Stimulated activated CD8-positive, alpha-beta memory T cell treated with anti-CD3 and anti-CD28 coated beads, Interleukin-7, amount 100 ng/mL, for 24 hours (primary cell): ENCODE results near the gene FGF14.
"Not testable (repeated sequence)": the region's sequence is repeated elsewhere in the genome, so short reads cannot be mapped to it uniquely, and the experiment has no call there.

Experiments
- DNase-seq: peaks from one replicate; pipeline ENCODE4 v3.0.0-alpha.2; 2020; ENCODE audit warnings: low read depth

FGF14 gene

DNA sequence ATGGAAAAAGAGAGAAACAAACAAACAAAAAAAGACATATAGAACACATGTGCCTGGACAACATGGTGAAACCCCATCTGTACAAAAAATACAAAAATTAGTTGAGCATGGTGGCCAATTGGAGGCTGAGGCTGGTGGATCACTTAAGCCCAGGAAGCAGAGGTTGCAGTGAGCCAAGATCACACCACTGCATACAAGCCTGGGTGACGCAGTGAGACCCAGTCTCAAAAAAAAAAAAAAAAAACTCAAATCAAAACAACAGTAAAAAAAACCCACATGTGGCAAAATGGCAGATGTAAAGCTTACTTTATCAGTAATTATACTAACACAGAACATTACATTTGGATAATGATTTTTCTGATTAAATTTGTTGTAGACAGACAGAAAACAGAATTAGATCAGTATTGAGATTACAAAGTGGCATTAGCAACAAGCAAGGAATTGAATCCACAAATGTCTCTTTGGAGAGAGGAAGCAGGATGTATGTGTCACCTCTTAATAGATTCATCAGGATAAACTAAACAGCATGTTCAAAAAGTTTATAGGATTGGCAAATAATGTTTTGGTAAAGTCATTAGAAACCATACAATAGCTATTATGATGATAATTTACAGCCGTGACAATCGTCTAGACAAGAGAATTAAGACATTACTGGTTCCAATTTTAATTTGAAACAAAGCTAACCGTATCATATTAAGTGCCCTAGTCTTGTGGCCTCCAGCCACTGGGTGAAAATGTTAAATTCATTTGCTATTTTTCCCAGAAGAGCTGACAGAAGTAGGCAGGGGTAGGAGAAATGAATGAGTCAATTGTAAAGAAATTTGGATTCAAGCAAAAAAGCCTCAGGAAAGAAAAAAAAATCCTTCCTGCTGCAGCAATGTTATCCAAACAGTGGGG is 206.0 kb downstream of the FGF14 start:
- DNase-seq = no peak

DNA sequence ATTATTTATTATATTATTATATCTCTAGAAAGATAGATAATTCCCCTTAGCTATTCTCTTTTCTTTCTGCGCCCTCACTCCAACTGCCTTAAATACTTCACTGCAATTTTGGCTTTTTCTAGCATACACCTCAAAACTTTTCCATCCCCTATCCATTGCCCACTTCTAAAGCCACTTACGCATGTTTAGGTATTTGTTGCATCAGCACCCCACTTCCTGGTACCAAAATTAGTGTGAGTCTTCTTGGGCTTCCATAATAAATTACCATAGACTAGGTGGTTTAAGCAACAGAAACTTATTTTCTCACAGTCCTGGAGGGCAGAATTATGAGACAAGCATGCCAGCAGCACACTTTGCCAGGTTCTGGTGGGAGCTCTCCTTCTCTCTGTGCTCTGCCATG is 209.0 kb downstream of the FGF14 start:
- DNase-seq = no peak

DNA sequence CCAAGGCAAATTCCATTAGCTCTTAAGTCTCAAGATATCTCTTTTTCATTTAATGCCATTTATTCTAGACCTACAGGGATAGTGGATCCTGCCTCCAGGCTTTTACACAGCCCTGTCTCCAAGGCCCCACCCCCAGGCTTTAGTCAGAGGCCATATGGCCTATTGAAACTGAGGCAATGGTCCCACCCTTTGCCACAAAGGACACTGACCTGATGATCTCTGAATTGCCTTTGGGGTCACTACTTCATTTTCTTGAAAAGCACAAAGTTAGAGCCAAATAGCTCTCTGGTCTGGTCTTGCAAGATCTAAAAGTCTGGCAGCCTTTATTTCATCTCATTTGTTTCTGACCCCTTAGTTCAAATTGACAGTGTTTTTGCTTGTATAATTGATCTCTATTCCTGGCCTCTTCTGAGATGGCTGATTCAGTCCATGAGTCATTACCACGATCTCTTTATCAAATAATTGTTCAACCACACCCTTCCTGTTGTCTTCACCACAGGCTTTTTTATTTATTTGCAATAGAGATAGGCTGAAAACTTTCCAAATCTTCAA is 209.8 kb downstream of the FGF14 start:
- no peak for DNase-seq

DNA sequence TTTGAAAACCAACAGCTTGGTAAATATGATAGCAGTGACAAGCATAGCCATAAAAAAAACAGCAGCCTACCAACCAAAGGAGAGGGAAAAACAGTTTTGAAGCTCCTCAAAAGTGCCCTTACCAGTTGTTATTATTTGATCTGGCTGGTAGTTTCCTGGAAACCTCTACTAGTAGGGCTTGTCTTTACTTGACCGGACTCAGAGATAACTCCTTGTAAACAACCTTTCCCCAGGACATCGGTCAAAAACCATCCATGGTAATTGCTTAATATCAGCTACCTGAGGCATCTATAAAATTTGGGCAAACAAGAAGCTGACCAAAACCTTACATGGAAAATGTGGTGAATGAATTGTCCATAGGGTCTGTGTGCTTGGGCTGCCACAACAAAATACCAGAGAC is 210.9 kb downstream of the FGF14 start:
- no peak for DNase-seq

DNA sequence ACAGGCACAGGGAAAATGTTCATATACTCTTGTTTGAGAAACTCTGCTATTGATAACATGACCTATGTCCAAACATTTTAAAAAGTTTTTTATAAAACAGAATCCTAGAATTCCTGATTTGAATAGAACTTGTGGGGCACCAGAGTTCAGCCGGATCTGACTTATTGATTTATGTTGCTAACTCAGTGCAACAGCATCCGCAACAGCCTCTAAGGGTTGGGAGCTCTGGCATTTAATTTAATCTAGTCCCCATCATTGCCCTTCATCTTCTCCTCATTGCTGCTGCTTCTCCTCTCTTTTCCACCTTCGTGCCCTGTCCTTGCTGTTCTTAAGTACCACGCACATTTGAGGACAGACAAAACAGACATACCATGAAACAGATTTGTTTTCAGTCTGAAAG is 214.5 kb downstream of the FGF14 start:
- no peak for DNase-seq

DNA sequence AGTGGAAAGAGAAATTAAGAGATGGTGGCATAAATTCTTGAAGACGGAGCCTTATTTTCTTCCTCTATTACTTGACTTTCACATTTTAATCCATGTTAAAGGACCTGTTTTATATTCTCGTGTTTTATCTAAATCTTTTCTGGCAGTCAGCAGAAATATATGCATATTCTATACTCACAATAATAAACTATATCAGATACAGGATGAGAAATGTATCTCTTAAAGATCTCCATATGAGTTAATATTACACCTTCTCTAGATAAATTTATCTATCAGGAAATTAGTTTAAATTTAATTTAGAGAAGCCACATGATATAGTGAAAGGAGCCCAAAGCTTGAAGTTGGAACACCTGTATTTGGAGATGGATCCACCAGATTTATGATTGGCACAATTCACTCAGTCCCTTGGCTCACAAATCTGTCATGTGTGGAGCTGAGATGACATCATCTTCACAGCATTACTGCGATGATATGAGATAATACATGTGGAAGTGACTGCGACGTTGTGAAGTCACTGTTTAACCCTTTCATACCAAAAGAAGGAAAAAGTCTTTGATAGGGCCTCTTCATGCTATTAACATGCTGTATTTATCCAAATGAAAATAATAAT is 216.4 kb downstream of the FGF14 start:
- DNase-seq = no peak

DNA sequence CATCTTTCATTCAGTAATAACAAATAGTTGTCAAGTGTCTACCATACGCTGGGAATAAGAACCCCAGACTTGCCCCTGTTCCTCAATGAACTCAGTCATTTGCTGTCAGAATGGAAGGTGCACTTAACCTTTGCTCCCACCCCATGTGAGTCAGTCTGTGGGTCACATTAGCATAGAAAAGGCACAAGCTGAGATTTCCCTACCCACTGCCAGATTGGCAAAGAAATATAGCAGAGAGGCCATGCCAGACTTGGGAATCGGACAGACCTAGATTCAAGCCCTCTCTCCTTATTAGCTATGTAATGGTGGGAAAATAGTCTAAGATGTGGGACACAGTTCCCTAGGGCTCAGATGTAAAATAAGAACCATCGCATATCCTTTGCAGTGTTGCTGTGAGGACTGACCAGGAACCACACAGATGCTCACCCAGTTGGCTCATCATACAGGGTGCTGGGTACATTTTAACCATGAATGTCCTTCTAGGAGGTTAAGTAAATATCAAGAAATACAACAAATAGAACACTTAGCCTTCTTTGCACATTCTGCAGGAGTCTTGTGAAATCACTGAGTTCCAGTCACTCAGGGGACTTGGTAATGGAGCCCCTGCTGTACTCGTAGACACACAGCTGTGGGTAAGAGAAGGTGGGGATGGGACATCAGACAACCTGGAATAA is 218.2 kb downstream of the FGF14 start:
- DNase-seq = no peak

DNA sequence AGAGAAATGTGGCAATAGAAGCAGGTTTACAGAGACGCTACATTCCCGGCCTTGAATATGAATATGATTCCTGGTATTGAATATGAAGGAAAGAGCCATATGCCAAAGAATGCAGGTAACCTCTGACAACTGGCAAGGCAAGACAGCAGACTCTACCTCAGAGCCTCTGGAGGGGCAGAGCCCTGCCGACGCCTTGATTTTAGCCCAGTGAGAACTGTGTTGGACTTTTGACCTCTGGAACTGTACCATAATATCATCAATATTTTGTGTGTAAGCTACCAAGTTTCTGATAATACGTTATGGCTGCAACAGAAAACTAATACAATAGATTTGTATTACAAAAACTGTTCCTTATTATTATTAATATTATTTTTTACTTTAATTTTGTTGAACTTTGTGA is 219.7 kb downstream of the FGF14 start:
- no peak for DNase-seq

DNA sequence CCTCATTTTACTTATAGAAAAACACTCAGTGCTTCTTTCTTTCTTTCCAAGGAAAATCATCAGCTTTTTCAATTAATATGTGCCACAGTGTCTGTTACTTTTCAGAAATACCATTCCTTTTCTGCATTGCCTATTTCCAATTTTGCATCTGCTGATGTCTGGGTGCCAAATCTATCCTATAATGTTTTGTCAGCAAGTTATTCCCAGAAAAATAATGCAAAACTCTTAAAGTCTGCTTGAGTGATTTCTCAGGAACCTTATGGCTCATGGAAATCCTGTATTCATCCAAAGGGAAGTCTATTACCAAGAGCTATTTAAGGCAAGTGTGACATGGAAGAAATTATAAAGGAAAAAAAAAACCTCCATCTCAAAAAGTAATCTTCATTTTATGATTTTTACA is 224.4 kb downstream of the FGF14 start:
- DNase-seq = no peak

DNA sequence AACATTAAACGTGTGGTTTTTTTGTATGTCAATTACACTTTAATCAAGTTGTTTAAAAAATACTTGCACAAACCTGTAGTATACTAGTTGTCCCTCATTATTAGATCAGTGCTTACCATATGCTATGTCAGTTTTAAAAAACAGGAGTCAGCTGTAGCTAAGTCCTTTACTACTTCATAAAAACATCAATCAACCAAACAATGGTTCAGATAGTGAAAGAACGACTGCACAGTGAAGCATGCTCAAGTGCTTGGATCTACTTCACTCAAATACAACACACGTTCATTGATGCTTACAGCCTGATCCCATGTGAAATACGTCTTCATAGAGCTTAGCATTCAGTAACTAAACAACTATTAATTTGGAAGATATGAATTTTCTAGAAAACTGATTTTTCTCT is 225.0 kb downstream of the FGF14 start:
- no peak for DNase-seq

DNA sequence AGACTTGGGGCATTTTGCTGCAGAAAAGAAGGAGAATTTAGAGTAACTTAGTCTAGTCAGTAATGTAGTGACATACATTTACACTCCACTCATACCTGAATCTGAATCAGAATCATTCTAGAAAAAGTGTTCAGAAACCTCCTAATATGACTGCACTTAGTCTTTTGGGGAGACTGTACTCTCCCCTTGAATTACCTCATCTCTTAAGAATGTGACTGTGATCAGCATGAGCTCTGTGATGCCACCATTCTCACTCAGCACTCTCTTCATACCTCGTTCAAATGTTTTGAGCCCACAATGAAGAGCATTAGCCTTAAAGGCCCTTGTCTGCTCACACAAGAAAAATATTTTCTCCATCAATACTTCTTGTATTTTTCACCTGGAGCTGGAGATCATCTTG is 229.4 kb downstream of the FGF14 start:
- DNase-seq = no peak

DNA sequence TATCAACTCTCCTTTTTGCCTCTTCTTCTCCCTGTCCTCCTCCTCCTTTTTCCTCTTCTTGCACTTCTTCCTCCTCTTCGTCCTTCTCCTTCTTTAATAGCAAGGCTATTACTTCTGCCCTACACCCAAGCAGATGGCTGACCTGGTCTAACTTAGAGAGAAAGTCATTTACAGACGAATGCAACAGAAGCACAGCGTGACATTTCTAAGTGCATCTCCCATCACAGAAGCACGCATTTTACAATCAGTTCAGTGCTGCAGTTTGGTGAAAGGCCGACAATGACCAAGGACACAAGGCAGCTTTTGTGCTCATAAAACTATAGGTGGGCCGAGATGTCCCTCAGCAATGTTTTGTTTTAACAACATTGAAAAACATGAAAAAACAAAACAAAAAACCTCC is 231.5 kb downstream of the FGF14 start:
- no peak for DNase-seq

DNA sequence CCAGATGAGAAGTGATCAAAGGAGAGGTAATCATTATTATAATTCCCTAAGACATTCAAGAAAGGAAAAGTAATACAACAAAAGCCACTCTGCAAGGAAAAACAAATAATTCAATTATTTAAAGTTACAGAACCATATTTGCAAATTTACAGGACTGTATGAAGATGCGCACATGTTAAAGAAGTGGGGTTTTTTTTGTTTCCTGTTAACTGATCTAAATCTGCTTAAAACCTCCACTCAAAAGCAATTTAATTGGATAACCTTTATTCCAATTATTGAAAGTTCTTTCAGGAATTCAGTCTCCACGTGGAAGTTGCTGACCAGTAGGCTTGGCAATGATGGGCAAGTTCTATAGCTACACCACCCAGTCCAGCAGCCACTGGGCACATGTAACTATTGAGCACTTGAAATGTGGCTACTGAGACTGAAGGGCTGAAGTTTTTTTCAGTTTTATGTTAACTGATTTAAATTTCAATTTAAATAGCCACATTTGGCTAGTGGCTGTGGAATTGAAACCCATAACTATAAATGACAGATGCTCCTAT is 232.3 kb downstream of the FGF14 start:
- no peak for DNase-seq

DNA sequence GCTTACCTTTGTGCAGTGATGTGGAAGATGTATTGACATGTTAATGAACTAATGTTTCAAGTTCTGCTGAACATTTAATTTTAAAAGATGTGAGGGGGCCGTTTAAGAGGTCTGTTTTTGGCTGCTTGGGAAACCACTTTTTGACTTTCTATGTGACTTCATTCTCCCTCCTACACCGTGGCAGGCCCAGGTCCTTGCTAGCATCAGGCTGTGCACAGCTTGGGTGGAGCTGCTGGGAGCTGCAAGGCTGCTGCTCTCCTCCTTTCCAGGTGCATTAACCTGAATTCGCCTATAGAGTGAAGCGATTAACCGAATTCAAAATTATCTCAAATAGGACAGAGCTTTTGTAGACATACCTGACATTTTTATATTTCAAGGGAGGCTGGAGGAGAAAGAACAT is 249.1 kb downstream of the FGF14 start:
- DNase-seq = no peak

DNA sequence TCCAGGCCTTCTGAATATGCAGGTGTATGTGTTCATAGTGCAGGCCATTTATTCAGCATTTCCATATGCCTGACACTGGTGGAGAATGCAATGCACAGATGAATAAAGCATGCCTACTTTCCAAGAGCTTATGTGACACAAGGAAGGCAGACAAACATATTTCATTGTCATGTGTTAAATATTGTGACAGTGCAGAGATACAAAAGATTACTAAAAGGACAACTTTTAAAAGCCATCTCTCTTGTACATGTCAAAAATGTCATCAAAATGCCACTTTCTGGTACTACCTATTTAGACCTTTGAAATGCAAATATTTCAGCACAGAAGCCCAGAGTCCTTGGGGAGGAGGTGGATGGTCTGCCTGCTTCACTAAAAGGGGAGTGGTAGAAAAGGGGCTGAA is 254.5 kb downstream of the FGF14 start:
- no peak for DNase-seq

DNA sequence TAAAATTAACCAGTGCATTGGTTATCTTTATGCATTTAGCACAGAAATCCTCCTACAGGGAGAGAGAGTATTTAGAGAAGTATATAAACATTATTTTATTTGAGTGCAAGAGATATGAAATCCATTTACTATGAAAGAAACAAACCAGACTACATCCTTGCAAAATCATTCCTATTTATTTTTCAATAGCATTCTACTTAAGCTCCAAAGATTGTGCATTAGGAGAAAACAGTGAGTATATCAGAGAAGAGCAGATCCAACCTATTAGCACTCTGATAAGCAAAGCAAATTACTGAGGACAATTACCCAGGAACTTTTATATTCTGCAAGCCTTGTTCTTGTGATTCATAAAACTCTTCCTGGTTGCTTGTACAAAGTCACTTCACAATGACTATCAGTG is 256.1 kb downstream of the FGF14 start:
- DNase-seq = no peak

DNA sequence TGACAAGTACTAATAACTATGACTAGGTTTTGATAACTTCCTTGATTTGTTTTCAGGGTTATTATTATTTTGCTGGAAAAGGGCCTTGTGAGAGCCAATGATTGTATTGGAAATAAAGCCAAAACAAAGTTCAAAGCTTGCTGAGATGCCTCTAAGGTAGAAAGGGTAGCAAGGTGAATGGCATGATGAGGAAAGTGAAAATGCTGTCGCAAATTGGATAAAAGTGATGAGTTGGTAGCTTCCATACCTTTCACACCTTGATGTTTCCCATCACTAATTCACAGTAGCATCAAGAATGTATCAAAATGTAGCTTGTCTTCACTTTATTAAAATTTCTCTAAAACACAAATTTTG is 259.4 kb downstream of the FGF14 start:
- no peak for DNase-seq

DNA sequence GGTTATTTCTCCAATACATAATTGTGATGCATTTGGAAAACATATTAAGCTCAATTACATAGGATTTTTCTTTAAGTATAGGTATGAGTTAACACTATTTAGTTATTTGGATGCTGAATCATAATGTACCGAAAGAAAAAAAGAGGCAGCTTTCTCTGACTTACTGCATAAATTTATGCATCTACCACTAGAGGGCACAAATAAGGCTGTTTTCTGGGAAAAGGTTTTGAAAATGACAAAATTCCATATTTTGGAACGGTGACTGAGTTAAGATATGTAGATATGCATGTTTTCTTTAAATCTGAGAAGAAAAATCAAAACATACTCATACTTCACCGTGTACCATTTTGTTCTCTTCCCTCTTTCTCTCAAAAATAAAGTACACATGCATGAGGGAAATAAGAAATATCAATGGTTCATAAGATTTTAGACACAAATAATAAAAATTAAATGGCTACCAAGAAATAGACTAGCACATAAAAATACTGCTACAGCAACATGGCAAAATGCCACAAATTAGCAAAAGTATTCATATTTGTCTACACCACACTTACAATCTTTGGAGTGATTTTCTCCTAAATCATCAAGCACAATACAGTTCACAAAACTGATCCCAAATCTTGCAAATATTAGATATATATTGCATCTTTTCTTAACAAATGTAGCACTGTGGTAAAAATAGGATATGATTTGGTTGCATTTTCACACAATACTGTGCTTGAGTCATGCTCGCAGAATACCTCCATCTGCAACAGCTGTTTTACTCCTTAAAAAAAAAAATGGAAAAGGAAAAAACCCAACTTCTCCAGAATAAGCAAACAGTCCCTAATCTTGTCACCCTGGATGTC is 260.0 kb downstream of the FGF14 start:
- DNase-seq = no peak

DNA sequence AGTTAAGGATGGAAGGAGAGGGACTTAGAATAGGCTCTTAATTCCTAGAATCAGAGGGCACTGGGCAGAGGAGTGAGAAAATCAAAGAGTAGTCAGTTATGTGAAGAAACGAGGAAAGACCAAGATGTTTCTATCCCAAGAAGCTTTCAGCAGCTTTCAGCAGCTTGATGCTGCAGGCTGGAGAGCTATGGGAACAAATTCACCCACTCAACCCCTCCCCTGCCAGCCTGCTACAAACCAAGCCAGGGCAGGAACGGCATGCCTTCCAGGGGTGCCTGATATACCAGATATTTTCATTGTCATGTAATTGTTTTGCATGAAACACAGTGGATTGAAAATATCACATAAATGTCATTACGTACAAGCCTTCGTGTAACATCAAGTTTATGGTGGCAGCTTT is 262.2 kb downstream of the FGF14 start:
- no peak for DNase-seq

DNA sequence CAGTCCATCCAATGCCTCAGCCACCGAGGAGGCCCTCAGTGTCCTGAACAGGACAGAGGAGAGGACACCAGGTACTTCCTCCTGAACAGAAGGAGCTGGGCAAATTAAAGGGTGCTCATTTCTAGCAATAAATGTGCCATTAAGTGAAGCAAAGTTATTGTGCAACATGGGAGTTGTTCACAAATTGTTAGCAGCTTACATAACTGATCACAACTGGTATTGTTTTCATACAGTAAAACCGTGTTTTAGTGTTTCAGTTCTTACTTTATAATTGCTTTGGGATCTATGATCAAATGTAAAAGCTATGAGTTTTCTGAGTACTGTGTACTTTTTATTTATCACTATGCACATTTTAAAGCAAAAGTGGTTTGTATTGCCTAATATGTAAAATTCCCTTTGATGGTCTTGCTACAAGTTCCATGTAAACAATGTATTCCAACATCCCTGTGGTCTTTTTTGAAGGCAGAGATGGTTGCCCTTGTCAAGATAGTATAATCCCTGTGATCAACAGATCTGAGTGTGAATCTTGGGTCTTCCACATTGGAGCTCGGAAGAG is 263.1 kb downstream of the FGF14 start:
- DNase-seq = no peak

DNA sequence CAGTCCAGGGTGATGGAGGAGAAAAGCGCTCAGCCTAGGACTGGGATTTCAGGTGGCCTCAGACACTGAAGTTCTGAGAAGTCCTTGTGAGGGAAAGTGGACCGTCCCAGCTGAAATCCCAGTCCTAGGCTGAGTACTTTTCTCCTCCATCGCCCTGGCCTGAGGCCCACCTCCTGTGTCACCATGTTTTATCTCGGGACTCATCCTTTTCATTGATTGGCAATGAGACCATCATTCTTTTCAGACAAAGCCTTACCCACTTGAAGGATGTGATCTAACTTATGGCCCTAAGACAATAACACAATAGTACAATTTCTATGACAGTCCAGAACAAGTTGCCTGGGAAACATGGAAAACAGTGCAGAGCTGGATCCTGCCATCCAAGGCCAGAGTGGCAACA is 263.9 kb downstream of the FGF14 start:
- not testable (repeated sequence) for DNase-seq
